A549 (cell line): ENCODE results near the gene UBA3. TPM values are rescaled to one million over a fixed set of nuclear protein-coding genes. Genes with fewer than 3 reads are reported as not detected.

Experiments used
- ATAC-seq, 2 experiments: fragments of 200-7000 bp in 1 of 2; fragments of >200 bp in 1 of 2; cut with Nextera tagmentation in 1 of 2; cut with Tn5 transposase in 1 of 2; 3 replicates each; pipeline versions ENCODE4 v1.8.0 to v1.9.1; 2018 to 2020; ENCODE audit warnings: mild to moderate bottlenecking in 1 of 2, moderate library complexity in 1 of 2
- CTCF ChIA-PET: fragments of 300-600 bp; sonication (Branson Sonifier 250); formaldehyde crosslinking; extraction: SDS; loops from one replicate; lab custom pipeline; 2021; ENCODE audit warnings: antibody characterized with exemption, inconsistent platforms; lab: Yijun Ruan, JAX
- POLR2A ChIA-PET: fragments of 350-600 bp; formaldehyde crosslinking; extraction: SDS; loops from one replicate; lab custom pipeline; 2021; ENCODE audit warnings: antibody characterized with exemption, inconsistent platforms; lab: Yijun Ruan, JAX
- DNase-seq, 2 experiments: peaks; one replicate each; pipeline versions ENCODE4 v3.0.0 to v3.0.0-alpha.2; 2011 to 2016; ENCODE audit warnings: low read depth in 1 of 2, low spot score in 1 of 2
- FAIRE-seq: peaks from 2 replicates; lab custom pipeline; 2011; peaks lifted over from hg19 to GRCh38; lab: Jason Lieb, UNC
- H3K27ac ChIP-seq, 2 experiments: fragments of >200 bp; sonication (Bioruptor Twin); formaldehyde crosslinking; 3 replicates each; pipeline ENCODE4 v1.5.1; 2016 to 2017
- H3K4me1 ChIP-seq: fragments of >200 bp; sonication (Bioruptor Twin); formaldehyde crosslinking; 3 replicates; pipeline ENCODE4 v1.6.1; 2016
- H3K4me2 ChIP-seq: fragments of >200 bp; sonication (Bioruptor Twin); formaldehyde crosslinking; 3 replicates; pipeline ENCODE4 v1.6.1; 2016
- H3K4me3 ChIP-seq: fragments of >200 bp; sonication (Bioruptor Twin); formaldehyde crosslinking; 3 replicates; pipeline ENCODE4 v1.5.1; 2016
- H3K9me3 ChIP-seq: fragments of >200 bp; sonication (Bioruptor Twin); formaldehyde crosslinking; 3 replicates; pipeline ENCODE4 v1.6.1; 2016
- CBX2 ChIP-seq: fragments of 200-600 bp; sonication (generic); IDR thresholded peaks from 2 replicates; pipeline ENCODE4 v1.6.1; 2016; ENCODE audit warnings: low read depth, mild to moderate bottlenecking, borderline replicate concordance
- CBX8 ChIP-seq: fragments of 200-600 bp; sonication (generic); IDR thresholded peaks from 2 replicates; pipeline ENCODE4 v1.6.1; 2016
- CEBPB ChIP-seq, 2 experiments: fragments of >200 bp in 1 of 2; sonication (Bioruptor Twin) in 1 of 2; formaldehyde crosslinking in 1 of 2; IDR thresholded peaks; 2 replicates each; pipeline ENCODE4 v1.6.1; 2012 to 2016
- EHF ChIP-seq: fragments of 250-450 bp; sonication (Bioruptor Pico); IDR thresholded peaks from 2 replicates; pipeline ENCODE4 v1.5.0; 2020; ENCODE audit warnings: mild to moderate bottlenecking
- EHMT2 ChIP-seq: fragments of 200-600 bp; sonication (generic); IDR thresholded peaks from 2 replicates; pipeline ENCODE4 v1.6.1; 2016; ENCODE audit warnings: antibody characterized with exemption, low read depth, mild to moderate bottlenecking, moderate library complexity
- EP300 ChIP-seq, 2 experiments: fragments of >200 bp; sonication (Bioruptor Twin); formaldehyde crosslinking; IDR thresholded peaks; 2 replicates in 1 of 2; 3 replicates in 1 of 2; pipeline ENCODE4 v1.6.1; 2016 to 2017
- ESRRA ChIP-seq: fragments of 150-350 bp; IDR thresholded peaks from 2 replicates; pipeline ENCODE4 v1.6.1; 2014; ENCODE audit warnings: mild to moderate bottlenecking, low read length, borderline replicate concordance
- FOSL2 ChIP-seq, 2 experiments: fragments of 450-650 bp in 1 of 2; fragments of >200 bp in 1 of 2; sonication (Bioruptor Twin) in 1 of 2; formaldehyde crosslinking; IDR thresholded peaks; 2 replicates each; pipeline versions ENCODE4 v1.5.0 to v1.6.1; 2016 to 2020; ENCODE audit warnings: mild to moderate bottlenecking in 1 of 2, moderate library complexity in 1 of 2
- FOXS1 ChIP-seq: fragments of 250-450 bp; sonication (Bioruptor Pico); IDR thresholded peaks from 2 replicates; pipeline ENCODE4 v1.5.0; 2020; ENCODE audit warnings: mild to moderate bottlenecking, moderate library complexity
- HDAC2 ChIP-seq: fragments of 200-600 bp; sonication (generic); IDR thresholded peaks from 2 replicates; pipeline ENCODE4 v1.6.1; 2016
- HES2 ChIP-seq: fragments of >200 bp; sonication (Bioruptor Twin); formaldehyde crosslinking; IDR thresholded peaks from 2 replicates; pipeline ENCODE4 v1.6.1; 2016
- HMGXB4 ChIP-seq: fragments of 250-450 bp; sonication (Bioruptor Pico); IDR thresholded peaks from 2 replicates; pipeline ENCODE4 v1.5.0; 2021; ENCODE audit warnings: mild to moderate bottlenecking, moderate library complexity, borderline replicate concordance
- HOXA7 ChIP-seq: fragments of 250-450 bp; sonication (Bioruptor Pico); IDR thresholded peaks from 2 replicates; pipeline ENCODE4 v1.5.0; 2020; ENCODE audit warnings: mild to moderate bottlenecking, moderate library complexity
- KDM1A ChIP-seq: fragments of 200-600 bp; sonication (generic); IDR thresholded peaks from 2 replicates; pipeline ENCODE4 v1.6.1; 2016; ENCODE audit warnings: low read depth, mild to moderate bottlenecking
- NPAS2 ChIP-seq: fragments of 250-450 bp; sonication (Bioruptor Pico); IDR thresholded peaks from 2 replicates; pipeline ENCODE4 v1.8.0; 2022; ENCODE audit warnings: mild to moderate bottlenecking, moderate library complexity, borderline replicate concordance
- RAD21 ChIP-seq, 2 experiments: fragments of >200 bp in 1 of 2; sonication (Bioruptor Twin) in 1 of 2; formaldehyde crosslinking in 1 of 2; IDR thresholded peaks in 1 of 2; conservative IDR thresholded peaks in 1 of 2; 2 replicates in 1 of 2; 3 replicates in 1 of 2; pipeline ENCODE4 v1.6.1; 2012 to 2018; ENCODE audit warnings: inconsistent platforms in 1 of 2
- RARB ChIP-seq: fragments of 250-450 bp; sonication (Bioruptor Pico); IDR thresholded peaks from 2 replicates; pipeline ENCODE4 v1.8.0; 2021; ENCODE audit warnings: mild to moderate bottlenecking, moderate library complexity
- REST ChIP-seq: fragments of 200-600 bp; sonication (generic); IDR thresholded peaks from 2 replicates; pipeline ENCODE4 v1.6.1; 2016; ENCODE audit warnings: antibody characterized with exemption, mild to moderate bottlenecking, moderate library complexity
- SREBF2 ChIP-seq: fragments of 450-650 bp; IDR thresholded peaks from 2 replicates; pipeline ENCODE4 v1.6.1; 2014; ENCODE audit warnings: mild to moderate bottlenecking, moderate library complexity
- TFCP2L1 ChIP-seq: fragments of 250-450 bp; sonication (Bioruptor Pico); IDR thresholded peaks from 2 replicates; pipeline ENCODE4 v1.5.0; 2021; ENCODE audit warnings: mild to moderate bottlenecking
- WGBS: methylation state at CpG from one replicate; pipeline ENCODE4 v1.1.6; 2017; ENCODE audit errors: missing lambda C conversion rate; 5-methylcytosine and 5-hydroxymethylcytosine counted together
- polyA plus RNA-seq, 4 experiments: library from polyadenylated mRNA; depleted of rRNA in 3 of 4; stranded (reverse); fragments of >200 nt; fragmentation: RNase III in 1 of 4; extraction: RNeasy Plus Mini Kit Qiagen cat#74134 plus additional on column Dnase treatment in 1 of 4; gene quantifications; 2 replicates in 3 of 4; 3 replicates in 1 of 4; pipeline ENCODE4 v1.2.3, GENCODE V29; 2011 to 2017

UBA3 gene
- polyA plus RNA-seq, 2 of the 4 experiments (the other 2 are of a cell fraction): 50.0 to 62.7 TPM

- CTCF ChIA-PET: interaction anchor here (0.7 to 1.5 kb wide), 5 partner anchors 11 to 318 kb away, joined by 3 to 4 read pairs (median 3); no protein-coding TSS in a partner anchor
These were observed 28.6 kb upstream of the UBA3 start for GRCh38 chr3:69108811-69109210.

GRCh38 chr3:69107841-69108240, 27.7 kb upstream of the UBA3 start:
- no peak overlapping the region for H3K27ac ChIP-seq
- TF ChIP-seq CEBPB (IDR thresholded peaks at IDR 0.05) (no peak), NPAS2 (CRISPR knock-in tag) (no peak), CBX8 (no peak), HES2 (no peak), RARB (no peak), TFCP2L1 (CRISPR knock-in tag) (no peak), REST (no peak), FOSL2 (IDR thresholded peaks at IDR 0.05) (no peak), FOSL2 (CRISPR knock-in tag; IDR thresholded peaks at IDR 0.05) (no peak), EHMT2 (no peak), SREBF2 (no peak), KDM1A (no peak), FOXS1 (CRISPR knock-in tag) (no peak)
- no peak overlapping the region for H3K4me2 ChIP-seq
- H3K4me1 ChIP-seq: no peaks in the 10 kb centered on the region
- H3K4me3 ChIP-seq: no peak overlapping the region
- FAIRE-seq: no peak
- no peaks in the 10 kb centered on the region for H3K9me3 ChIP-seq
- DNase-seq: no peak
- ChIA-PET CTCF (interaction anchor here (1.0 kb wide), 1 partner anchor 13 kb away, joined by 4 read pairs; no protein-coding TSS in a partner anchor), POLR2A (interaction anchor here (0.6 kb wide), 1 partner anchor 14 kb away, joined by 4 read pairs; the partner anchor contains the start of gene LMOD3)
- no peak for ATAC-seq
- 92% methylated on average over 5 of the region's 5 CpGs for WGBS

More at GRCh38 chr3:69108811-69109210, 28.6 kb upstream of the UBA3 start:
- no peaks in the 10 kb centered on the region for H3K4me1 ChIP-seq
- no peak for ATAC-seq
- no peak for TF ChIP-seq RAD21 (conservative IDR thresholded peaks at IDR 0.05 in 1 of 2, IDR thresholded peaks at IDR 0.05 in 1 of 2)
- no peak for TF ChIP-seq FOXS1 (CRISPR knock-in tag)
- TF ChIP-seq SREBF2: no peak
- TF ChIP-seq ESRRA: no peak
- TF ChIP-seq CBX8: no peak
- TF ChIP-seq EHMT2: no peak
- no peak for TF ChIP-seq EHF (CRISPR knock-in tag)
- TF ChIP-seq FOSL2 (IDR thresholded peaks at IDR 0.05): no peak
- TF ChIP-seq FOSL2 (CRISPR knock-in tag; IDR thresholded peaks at IDR 0.05): no peak
- TF ChIP-seq EP300 (IDR thresholded peaks at IDR 0.05): no peak
- no peak for TF ChIP-seq HMGXB4
- no peak for TF ChIP-seq HDAC2
- no peak for TF ChIP-seq CBX2
- TF ChIP-seq HOXA7 (CRISPR knock-in tag): no peak
- H3K27ac ChIP-seq: no peak overlapping the region
- no peaks in the 10 kb centered on the region for H3K9me3 ChIP-seq
- POLR2A ChIA-PET: no interaction called here
- no peak overlapping the region for H3K4me2 ChIP-seq
- 86% methylated on average over 5 of the region's 5 CpGs for WGBS
- H3K4me3 ChIP-seq: no peak overlapping the region
- DNase-seq: no peak
- FAIRE-seq: no peak
